Stromal cell of bone marrow (primary cell): Measurements from ENCODE around the gene ZXDC.

Experiments used
- DNase-seq: peaks from one replicate; pipeline ENCODE4 v3.0.0-alpha.2; 2012; ENCODE audit warnings: low read depth

ZXDC gene

GRCh38 chr3:126473292-126474168 lies 2.2 kb downstream of the ZXDC start:
- DNase-seq: no peak

- DNase-seq: peak; percentile 87
These were observed 3.2 kb downstream of the ZXDC start for GRCh38 chr3:126472277-126473006.

GRCh38 chr3:126469479-126469878 lies 6.2 kb downstream of the ZXDC start:
- no peak for DNase-seq

- DNase-seq: no peak
These were observed 7.4 kb downstream of the ZXDC start for GRCh38 chr3:126468028-126468891.

GRCh38 chr3:126467611-126467955 lies 8.1 kb downstream of the ZXDC start:
- no peak for DNase-seq

GRCh38 chr3:126466886-126467610 lies 8.6 kb downstream of the ZXDC start:
- DNase-seq: no peak

GRCh38 chr3:126465928-126466544 lies 9.7 kb downstream of the ZXDC start:
- DNase-seq: no peak

GRCh38 chr3:126464997-126465396 lies 10.7 kb downstream of the ZXDC start:
- DNase-seq: no peak

- no peak for DNase-seq
These were observed 11.2 kb downstream of the ZXDC start for GRCh38 chr3:126464494-126464893.

- no peak for DNase-seq
These were observed 11.6 kb downstream of the ZXDC start for GRCh38 chr3:126464093-126464492.

- no peak for DNase-seq
These were observed 12.2 kb downstream of the ZXDC start for GRCh38 chr3:126463521-126463920.

GRCh38 chr3:126461450-126462070 lies 14.1 kb downstream of the ZXDC start:
- no peak for DNase-seq

- no peak for DNase-seq
These were observed 15.3 kb downstream of the ZXDC start for GRCh38 chr3:126460381-126460780.

GRCh38 chr3:126459763-126460127 lies 15.9 kb downstream of the ZXDC start:
- DNase-seq: no peak

GRCh38 chr3:126459111-126459762 lies 16.5 kb downstream of the ZXDC start:
- no peak for DNase-seq

- no peak for DNase-seq
These were observed 18.8 kb downstream of the ZXDC start for GRCh38 chr3:126456766-126457388.

GRCh38 chr3:126456211-126456610 lies 19.5 kb downstream of the ZXDC start:
- no peak for DNase-seq

GRCh38 chr3:126454437-126455198 lies 21.1 kb downstream of the ZXDC start:
- no peak for DNase-seq

GRCh38 chr3:126454025-126454424 lies 21.7 kb downstream of the ZXDC start:
- DNase-seq: no peak
